HepG2 (cell line): ENCODE data around the gene BPHL. TPM values are rescaled to one million over a fixed set of nuclear protein-coding genes. Genes with fewer than 3 reads are reported as not detected.

Source experiments
- EHMT2 ChIP-seq: fragments of 200-600 bp; sonication (generic); IDR thresholded peaks from 2 replicates; pipeline ENCODE4 v1.7.0; 2017; ENCODE audit warnings: antibody characterized with exemption, low read depth, low read length, borderline replicate concordance
- EZH2 ChIP-seq: conservative IDR thresholded peaks from 2 replicates; pipeline ENCODE4 v1.6.1; 2012; ENCODE audit warnings: mild to moderate bottlenecking, low read depth, low read length, moderate library complexity
- FOXK2 ChIP-seq: fragments of 450-650 bp; IDR thresholded peaks from 2 replicates; pipeline ENCODE4 v1.6.1; 2016
- KAT8 ChIP-seq: IDR thresholded peaks from 2 replicates; pipeline ENCODE4 v1.6.1; 2016; ENCODE audit warnings: missing genetic modification reagents, missing compliant biosample characterization
- LCORL ChIP-seq, 2 experiments: fragments of 450-650 bp in 1 of 2; sonication (generic) in 1 of 2; formaldehyde crosslinking in 1 of 2; IDR thresholded peaks; 2 replicates each; pipeline versions ENCODE4 v1.5.0 to v1.6.1; 2017 to 2020; ENCODE audit warnings: antibody characterized with exemption in 1 of 2, missing genetic modification reagents in 1 of 2
- MEF2D ChIP-seq: sonication (generic); formaldehyde crosslinking; IDR thresholded peaks from 2 replicates; pipeline ENCODE4 v1.5.1; 2020; ENCODE audit warnings: mild to moderate bottlenecking, missing genetic modification reagents
- MTF1 ChIP-seq: sonication (generic); formaldehyde crosslinking; IDR thresholded peaks from 2 replicates; pipeline ENCODE4 v1.5.0; 2020; ENCODE audit warnings: missing genetic modification reagents
- PHF21A ChIP-seq: sonication (generic); formaldehyde crosslinking; IDR thresholded peaks from 2 replicates; pipeline ENCODE4 v1.5.0; 2020; ENCODE audit warnings: mild to moderate bottlenecking, missing genetic modification reagents
- SSRP1 ChIP-seq: IDR thresholded peaks from 2 replicates; pipeline ENCODE4 v1.6.1; 2016; ENCODE audit warnings: control low read depth
- TBL1XR1 ChIP-seq: fragments of 150-350 bp; IDR thresholded peaks from 2 replicates; pipeline ENCODE4 v1.6.1; 2014; ENCODE audit warnings: borderline replicate concordance, low read length; ENCODE audit not compliant: partially characterized antibody
- TBX2 ChIP-seq: sonication (generic); formaldehyde crosslinking; IDR thresholded peaks from 2 replicates; pipeline ENCODE4 v1.5.0; 2020; ENCODE audit warnings: missing genetic modification reagents, mild to moderate bottlenecking, borderline replicate concordance
- THAP7 ChIP-seq: sonication (generic); formaldehyde crosslinking; IDR thresholded peaks from 2 replicates; pipeline ENCODE4 v1.8.1; 2023; ENCODE audit warnings: mild to moderate bottlenecking, missing genetic modification reagents
- ZNF160 ChIP-seq: sonication (generic); formaldehyde crosslinking; IDR thresholded peaks from 2 replicates; pipeline ENCODE4 v1.8.0; 2022; ENCODE audit warnings: mild to moderate bottlenecking, inconsistent platforms, missing genetic modification reagents
- ZNF264 ChIP-seq: sonication (generic); formaldehyde crosslinking; IDR thresholded peaks from 2 replicates; pipeline ENCODE4 v1.4.0; 2020; ENCODE audit warnings: missing genetic modification reagents
- ZNF383 ChIP-seq: sonication (generic); formaldehyde crosslinking; IDR thresholded peaks from 2 replicates; pipeline ENCODE4 v1.4.0; 2020; ENCODE audit warnings: missing genetic modification reagents, mild to moderate bottlenecking, borderline replicate concordance
- ZNF644 ChIP-seq: IDR thresholded peaks from 2 replicates; pipeline ENCODE4 v1.6.1; 2016; ENCODE audit warnings: low read depth
- ZNF776 ChIP-seq: sonication (generic); formaldehyde crosslinking; IDR thresholded peaks from 2 replicates; pipeline ENCODE4 v1.4.0; 2020; ENCODE audit warnings: mild to moderate bottlenecking, missing genetic modification reagents
- ZUFSP ChIP-seq: sonication (generic); formaldehyde crosslinking; IDR thresholded peaks from 2 replicates; pipeline ENCODE4 v1.9.0; 2021; ENCODE audit warnings: missing genetic modification reagents, mild to moderate bottlenecking, borderline replicate concordance
- polyA plus RNA-seq, 8 experiments: library from polyadenylated mRNA; depleted of rRNA in 3 of 8; stranded (reverse) in 7 of 8; unstranded in 1 of 8; fragments of >200 nt; fragmentation: Illumina TruSeq in 4 of 8; extraction: Trizol in 4 of 8; gene quantifications; 2 replicates each; pipeline versions ENCODE4 v1.2.1 to v1.2.3, GENCODE V29; 2011 to 2016; ENCODE audit warnings: low read depth in 4 of 8, missing spikeins in 1 of 8, mixed read lengths in 1 of 8; ENCODE audit not compliant: insufficient read depth in 1 of 8
- total RNA-seq, 5 experiments: library from RNA; depleted of rRNA; stranded (reverse); fragments of >200 nt; fragmentation: Illumina TruSeq; extraction: Trizol; gene quantifications; 2 replicates each; pipeline ENCODE4 v1.2.3, GENCODE V29; 2016; ENCODE audit warnings: low read depth in 1 of 5
- TF ChIP-seq, protein P1 (sequence below): sonication (generic); formaldehyde crosslinking; IDR thresholded peaks from 2 replicates; pipeline ENCODE4 v1.5.0; 2020; ENCODE audit warnings: mild to moderate bottlenecking, missing genetic modification reagents
- TF ChIP-seq, protein P2 (sequence below): sonication (generic); formaldehyde crosslinking; IDR thresholded peaks from 2 replicates; pipeline ENCODE4 v1.5.1; 2020; ENCODE audit warnings: mild to moderate bottlenecking, missing genetic modification reagents, borderline replicate concordance
- TF ChIP-seq, protein P3 (sequence below): sonication (generic); formaldehyde crosslinking; IDR thresholded peaks from 2 replicates; pipeline ENCODE4 v1.4.0; 2020; ENCODE audit warnings: mild to moderate bottlenecking, missing genetic modification reagents
- TF ChIP-seq, protein P4 (sequence below): sonication (generic); formaldehyde crosslinking; IDR thresholded peaks from 2 replicates; pipeline ENCODE4 v1.8.0; 2022; ENCODE audit warnings: mild to moderate bottlenecking, missing genetic modification reagents, moderate library complexity

BPHL gene
- total and polyA plus RNA-seq, 2 of the 13 experiments (the other 11 are each of a cell fraction or from before 2014, with no cell fraction given), result 37.8 to 39.5 TPM

- TF ChIP-seq, protein P1, sequence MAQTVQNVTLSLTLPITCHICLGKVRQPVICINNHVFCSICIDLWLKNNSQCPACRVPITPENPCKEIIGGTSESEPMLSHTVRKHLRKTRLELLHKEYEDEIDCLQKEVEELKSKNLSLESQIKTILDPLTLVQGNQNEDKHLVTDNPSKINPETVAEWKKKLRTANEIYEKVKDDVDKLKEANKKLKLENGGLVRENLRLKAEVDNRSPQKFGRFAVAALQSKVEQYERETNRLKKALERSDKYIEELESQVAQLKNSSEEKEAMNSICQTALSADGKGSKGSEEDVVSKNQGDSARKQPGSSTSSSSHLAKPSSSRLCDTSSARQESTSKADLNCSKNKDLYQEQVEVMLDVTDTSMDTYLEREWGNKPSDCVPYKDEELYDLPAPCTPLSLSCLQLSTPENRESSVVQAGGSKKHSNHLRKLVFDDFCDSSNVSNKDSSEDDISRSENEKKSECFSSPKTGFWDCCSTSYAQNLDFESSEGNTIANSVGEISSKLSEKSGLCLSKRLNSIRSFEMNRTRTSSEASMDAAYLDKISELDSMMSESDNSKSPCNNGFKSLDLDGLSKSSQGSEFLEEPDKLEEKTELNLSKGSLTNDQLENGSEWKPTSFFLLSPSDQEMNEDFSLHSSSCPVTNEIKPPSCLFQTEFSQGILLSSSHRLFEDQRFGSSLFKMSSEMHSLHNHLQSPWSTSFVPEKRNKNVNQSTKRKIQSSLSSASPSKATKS (CRISPR knock-in tag), result no peak
- TF ChIP-seq, protein P2, sequence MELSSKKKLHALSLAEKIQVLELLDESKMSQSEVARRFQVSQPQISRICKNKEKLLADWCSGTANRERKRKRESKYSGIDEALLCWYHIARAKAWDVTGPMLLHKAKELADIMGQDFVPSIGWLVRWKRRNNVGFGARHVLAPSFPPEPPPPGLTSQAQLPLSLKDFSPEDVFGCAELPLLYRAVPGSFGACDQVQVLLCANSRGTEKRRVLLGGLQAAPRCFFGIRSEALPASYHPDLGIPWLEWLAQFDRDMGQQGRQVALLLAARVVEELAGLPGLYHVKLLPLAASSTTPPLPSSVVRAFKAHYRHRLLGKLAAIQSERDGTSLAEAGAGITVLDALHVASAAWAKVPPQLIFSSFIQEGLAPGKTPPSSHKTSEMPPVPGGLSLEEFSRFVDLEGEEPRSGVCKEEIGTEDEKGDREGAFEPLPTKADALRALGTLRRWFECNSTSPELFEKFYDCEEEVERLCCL (CRISPR knock-in tag), result no peak
- TF ChIP-seq TBX2 (CRISPR knock-in tag) (peak; percentile 94), SSRP1 (CRISPR knock-in tag) (0 out of 2 replicates have a peak, but pooled peaks have one; percentile 25), FOXK2 (no peak), PHF21A (CRISPR knock-in tag) (peak; percentile 79), ZNF644 (CRISPR knock-in tag) (no peak), THAP7 (CRISPR knock-in tag) (peak; percentile 47; the same call in 1 of the 2 replicates), EHMT2 (no peak), LCORL (IDR thresholded peaks at IDR 0.05) (no peak), LCORL (CRISPR knock-in tag; IDR thresholded peaks at IDR 0.05) (peak; percentile 70; the same call in 1 of the 2 replicates), EZH2 (no peak), ZNF383 (CRISPR knock-in tag) (no peak), ZUFSP (CRISPR knock-in tag) (no peak), ZNF264 (CRISPR knock-in tag) (peak; percentile 71), MTF1 (CRISPR knock-in tag) (no peak), KAT8 (CRISPR knock-in tag) (peak; percentile 70), TBL1XR1 (no peak), MEF2D (peak; percentile 89), ZNF160 (CRISPR knock-in tag) (peak; percentile 78; the same call in 1 of the 2 replicates), ZNF776 (CRISPR knock-in tag) (peak; percentile 96; the same call in 1 of the 2 replicates)
- TF ChIP-seq, protein P3, sequence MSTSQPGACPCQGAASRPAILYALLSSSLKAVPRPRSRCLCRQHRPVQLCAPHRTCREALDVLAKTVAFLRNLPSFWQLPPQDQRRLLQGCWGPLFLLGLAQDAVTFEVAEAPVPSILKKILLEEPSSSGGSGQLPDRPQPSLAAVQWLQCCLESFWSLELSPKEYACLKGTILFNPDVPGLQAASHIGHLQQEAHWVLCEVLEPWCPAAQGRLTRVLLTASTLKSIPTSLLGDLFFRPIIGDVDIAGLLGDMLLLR (CRISPR knock-in tag), result peak; percentile 95; the same call in 1 of the 2 replicates
- TF ChIP-seq, protein P4, sequence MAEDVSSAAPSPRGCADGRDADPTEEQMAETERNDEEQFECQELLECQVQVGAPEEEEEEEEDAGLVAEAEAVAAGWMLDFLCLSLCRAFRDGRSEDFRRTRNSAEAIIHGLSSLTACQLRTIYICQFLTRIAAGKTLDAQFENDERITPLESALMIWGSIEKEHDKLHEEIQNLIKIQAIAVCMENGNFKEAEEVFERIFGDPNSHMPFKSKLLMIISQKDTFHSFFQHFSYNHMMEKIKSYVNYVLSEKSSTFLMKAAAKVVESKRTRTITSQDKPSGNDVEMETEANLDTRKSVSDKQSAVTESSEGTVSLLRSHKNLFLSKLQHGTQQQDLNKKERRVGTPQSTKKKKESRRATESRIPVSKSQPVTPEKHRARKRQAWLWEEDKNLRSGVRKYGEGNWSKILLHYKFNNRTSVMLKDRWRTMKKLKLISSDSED (CRISPR knock-in tag), result no peak
These were observed 44.2 kb downstream of the BPHL start (continued) for GRCh38 chr6:3162565-3163247.
